HEK293T (cell line): ENCODE results near the gene SLC22A6.

Source experiments
- CTCF ChIA-PET: fragments of 350-600 bp; formaldehyde crosslinking; extraction: SDS; loops from one replicate; lab custom pipeline; 2021; ENCODE audit warnings: antibody characterized with exemption, inconsistent platforms; lab: Yijun Ruan, JAX
- POLR2A ChIA-PET: fragments of 350-600 bp; formaldehyde crosslinking; extraction: SDS; loops from one replicate; lab custom pipeline; 2020; ENCODE audit warnings: antibody characterized with exemption, inconsistent platforms; lab: Yijun Ruan, JAX
- DNase-seq: peaks from one replicate; pipeline ENCODE4 v3.0.0; 2012; ENCODE audit warnings: mixed read lengths; ENCODE audit errors: extremely low spot score
- ARNT ChIP-seq: fragments of 450-650 bp; IDR thresholded peaks from 2 replicates; pipeline ENCODE4 v1.6.1; 2017; ENCODE audit warnings: mild to moderate bottlenecking
- BHLHE40 ChIP-seq: fragments of 450-650 bp; IDR thresholded peaks from 2 replicates; pipeline ENCODE4 v1.6.1; 2016; ENCODE audit warnings: mild to moderate bottlenecking, moderate library complexity, borderline replicate concordance
- CTBP1 ChIP-seq: fragments of 450-650 bp; IDR thresholded peaks from 2 replicates; pipeline ENCODE4 v1.6.1; 2016; ENCODE audit warnings: borderline replicate concordance
- ELF4 ChIP-seq: fragments of 450-650 bp; IDR thresholded peaks from 2 replicates; pipeline ENCODE4 v1.6.1; 2017; ENCODE audit warnings: antibody characterized with exemption
- FOXA1 ChIP-seq: fragments of 450-650 bp; IDR thresholded peaks from 2 replicates; pipeline ENCODE4 v1.6.1; 2016; ENCODE audit warnings: mild to moderate bottlenecking
- FOXK2 ChIP-seq: fragments of 450-650 bp; IDR thresholded peaks from 2 replicates; pipeline ENCODE4 v1.6.1; 2016; ENCODE audit warnings: mild to moderate bottlenecking
- FOXM1 ChIP-seq: fragments of 450-650 bp; IDR thresholded peaks from 2 replicates; pipeline ENCODE4 v1.6.1; 2017; ENCODE audit warnings: mild to moderate bottlenecking, borderline replicate concordance
- HDGF ChIP-seq: fragments of 450-650 bp; IDR thresholded peaks from 2 replicates; pipeline ENCODE4 v1.6.1; 2017; ENCODE audit warnings: antibody characterized with exemption, borderline replicate concordance
- L3MBTL2 ChIP-seq: fragments of 450-650 bp; conservative IDR thresholded peaks from 2 replicates; pipeline ENCODE4 v1.6.1; 2016; ENCODE audit warnings: mild to moderate bottlenecking
- LEF1 ChIP-seq: fragments of 450-650 bp; IDR thresholded peaks from 2 replicates; pipeline ENCODE4 v1.6.1; 2017; ENCODE audit warnings: mild to moderate bottlenecking, borderline replicate concordance
- NFRKB ChIP-seq: fragments of 450-650 bp; IDR thresholded peaks from 2 replicates; pipeline ENCODE4 v1.6.1; 2016; ENCODE audit warnings: mild to moderate bottlenecking, moderate library complexity
- PKNOX1 ChIP-seq: fragments of 450-650 bp; IDR thresholded peaks from 2 replicates; pipeline ENCODE4 v1.6.1; 2016
- SP1 ChIP-seq: fragments of 450-650 bp; IDR thresholded peaks from 2 replicates; pipeline ENCODE4 v1.6.1; 2017
- SUZ12 ChIP-seq: fragments of 450-650 bp; IDR thresholded peaks from 2 replicates; pipeline ENCODE4 v1.6.1; 2016; ENCODE audit warnings: mild to moderate bottlenecking
- TARDBP ChIP-seq: fragments of 450-650 bp; IDR thresholded peaks from 2 replicates; pipeline ENCODE4 v1.6.1; 2016
- ZNF384 ChIP-seq: fragments of 450-650 bp; IDR thresholded peaks from 2 replicates; pipeline ENCODE4 v1.6.1; 2016

The SLC22A6 gene

GRCh38 chr11:63020671-63021291 lies 36.0 kb upstream of the SLC22A6 start:
- POLR2A ChIA-PET, result no interaction called here
- TF ChIP-seq SUZ12 (no peak), ELF4 (no peak), ARNT (no peak), FOXM1 (no peak), NFRKB (no peak), HDGF (no peak), ZNF384 (no peak), FOXA1 (no peak), SP1 (no peak), TARDBP (no peak), PKNOX1 (no peak), CTBP1 (no peak), L3MBTL2 (no peak), FOXK2 (no peak)
- peak; percentile 56 for DNase-seq
- CTCF ChIA-PET, result interaction anchor here (0.6 to 7.6 kb wide), 12 partner anchors 9 to 116 kb away, joined by 3 to 130 read pairs (median 4); no protein-coding TSS in a partner anchor

GRCh38 chr11:63019506-63019905 lies 34.7 kb upstream of the SLC22A6 start:
- ChIA-PET CTCF (interaction anchor here (1.3 to 7.6 kb wide), 4 partner anchors 11 to 115 kb away, joined by 4 to 130 read pairs (median 13); no protein-coding TSS in a partner anchor), POLR2A (interaction anchor here (1.3 kb wide), 1 partner anchor 178 kb away, joined by 4 read pairs; no protein-coding TSS in a partner anchor)
- TF ChIP-seq FOXA1 (no peak), ELF4 (no peak), SP1 (no peak), PKNOX1 (no peak), TARDBP (no peak), SUZ12 (no peak), LEF1 (no peak)
- DNase-seq, result no peak

- DNase-seq, result peak; percentile 25
- CTCF ChIA-PET, result interaction anchor here (0.8 to 7.6 kb wide), 3 partner anchors 30 to 113 kb away, joined by 3 to 130 read pairs (median 6); no protein-coding TSS in a partner anchor
- POLR2A ChIA-PET, result no interaction called here
- TF ChIP-seq ELF4, result no peak
- no peak for TF ChIP-seq NFRKB
- no peak for TF ChIP-seq LEF1
- TF ChIP-seq L3MBTL2, result no peak
- no peak for TF ChIP-seq FOXM1
- TF ChIP-seq FOXA1, result no peak
- no peak for TF ChIP-seq HDGF
- no peak for TF ChIP-seq ARNT
- no peak for TF ChIP-seq FOXK2
- no peak for TF ChIP-seq SUZ12
- no peak for TF ChIP-seq TARDBP
- TF ChIP-seq PKNOX1, result no peak
- no peak for TF ChIP-seq BHLHE40
- no peak for TF ChIP-seq ZNF384
- no peak for TF ChIP-seq CTBP1
- TF ChIP-seq SP1, result no peak
Measured at GRCh38 chr11:63017306-63017974, 32.7 kb upstream of the SLC22A6 start.

- POLR2A ChIA-PET, result no interaction called here
- TF ChIP-seq CTBP1 (no peak), SUZ12 (no peak), SP1 (no peak), ELF4 (no peak), BHLHE40 (no peak), FOXA1 (no peak), ZNF384 (no peak), HDGF (no peak), PKNOX1 (no peak)
- DNase-seq, result no peak
- CTCF ChIA-PET, result interaction anchor here (1.3 kb wide), 1 partner anchor 110 kb away, joined by 6 read pairs; no protein-coding TSS in a partner anchor
Measured at GRCh38 chr11:63015521-63016215, 30.9 kb upstream of the SLC22A6 start, which contains the start of gene SLC22A8. SLC22A8 (minus strand) TSS chr11:63015841; CDS start chr11:63014958, 883 bp downstream.
